Upper lobe of left lung (tissue), 4 donors: ENCODE data around the gene MRPS16.

Experiments used
- EP300 ChIP-seq, 4 donors: sonication (generic); formaldehyde crosslinking; IDR thresholded peaks; one replicate each; pipeline ENCODE4 v1.5.1; 2017; ENCODE audit warnings: antibody characterized with exemption in 4 of 4, control low read depth in 2 of 4
- POLR2A ChIP-seq, 4 donors: fragments of 450-650 bp; IDR thresholded peaks; one replicate each; pipeline ENCODE4 v1.5.1; 2016 to 2017; ENCODE audit warnings: antibody characterized with exemption in 4 of 4, mild to moderate bottlenecking in 2 of 4
- POLR2AphosphoS5 ChIP-seq, 2 donors: sonication (generic); formaldehyde crosslinking; IDR thresholded peaks; one replicate each; pipeline ENCODE4 v1.5.1; 2017; ENCODE audit warnings: antibody characterized with exemption in 2 of 2
- TF ChIP-seq, protein P1 (sequence below), 6 experiments: fragments of 450-650 bp in 4 of 6; fragments of 200-600 bp in 2 of 6; sonication (generic) in 2 of 6; IDR thresholded peaks; one replicate each; pipeline ENCODE4 v1.5.1; 2016 to 2019; ENCODE audit warnings: antibody characterized with exemption in 6 of 6

- TF ChIP-seq, protein P1, sequence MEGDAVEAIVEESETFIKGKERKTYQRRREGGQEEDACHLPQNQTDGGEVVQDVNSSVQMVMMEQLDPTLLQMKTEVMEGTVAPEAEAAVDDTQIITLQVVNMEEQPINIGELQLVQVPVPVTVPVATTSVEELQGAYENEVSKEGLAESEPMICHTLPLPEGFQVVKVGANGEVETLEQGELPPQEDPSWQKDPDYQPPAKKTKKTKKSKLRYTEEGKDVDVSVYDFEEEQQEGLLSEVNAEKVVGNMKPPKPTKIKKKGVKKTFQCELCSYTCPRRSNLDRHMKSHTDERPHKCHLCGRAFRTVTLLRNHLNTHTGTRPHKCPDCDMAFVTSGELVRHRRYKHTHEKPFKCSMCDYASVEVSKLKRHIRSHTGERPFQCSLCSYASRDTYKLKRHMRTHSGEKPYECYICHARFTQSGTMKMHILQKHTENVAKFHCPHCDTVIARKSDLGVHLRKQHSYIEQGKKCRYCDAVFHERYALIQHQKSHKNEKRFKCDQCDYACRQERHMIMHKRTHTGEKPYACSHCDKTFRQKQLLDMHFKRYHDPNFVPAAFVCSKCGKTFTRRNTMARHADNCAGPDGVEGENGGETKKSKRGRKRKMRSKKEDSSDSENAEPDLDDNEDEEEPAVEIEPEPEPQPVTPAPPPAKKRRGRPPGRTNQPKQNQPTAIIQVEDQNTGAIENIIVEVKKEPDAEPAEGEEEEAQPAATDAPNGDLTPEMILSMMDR (IDR thresholded peaks at IDR 0.05) = no peak
- no peak for TF ChIP-seq POLR2AphosphoS5 (IDR thresholded peaks at IDR 0.05)
- no peak for TF ChIP-seq EP300 (IDR thresholded peaks at IDR 0.05)
- TF ChIP-seq POLR2A (IDR thresholded peaks at IDR 0.05) = no peak
Observed at GRCh38 chr10:73225518-73225917, 26.9 kb downstream of the MRPS16 start.
